Liver (tissue), 9 donors: ENCODE measurements around the gene SBF2. TPM values are rescaled to one million over a fixed set of nuclear protein-coding genes. Genes with fewer than 3 reads are reported as not detected.
A peak's percentile ranks its signal among the peaks of the same experiment; 100 is the strongest.

Source experiments
- DNase-seq: peaks from one replicate; pipeline ENCODE4 v3.0.0-alpha.2; 2017; ENCODE audit warnings: low spot score
- H3K27ac ChIP-seq, 2 donors: one replicate each; pipeline ENCODE4 v1.7.0; 2013; ENCODE audit warnings: inconsistent platforms in 2 of 2, low read length in 2 of 2, control low read depth in 1 of 2, low read depth in 1 of 2, mild to moderate bottlenecking in 1 of 2
- H3K27me3 ChIP-seq, 4 donors: one replicate each; pipeline versions ENCODE4 v1.6.1 to v1.7.0; 2013; ENCODE audit warnings: low read length in 3 of 4, inconsistent platforms in 1 of 4, mild to moderate bottlenecking in 1 of 4, moderate library complexity in 1 of 4; ENCODE audit not compliant: control insufficient read depth in 4 of 4, insufficient read depth in 4 of 4
- H3K36me3 ChIP-seq, 4 donors: one replicate each; pipeline versions ENCODE4 v1.6.1 to v1.7.0; 2013; ENCODE audit warnings: low read length in 3 of 4, mild to moderate bottlenecking in 3 of 4, low read depth in 1 of 4, moderate library complexity in 1 of 4; ENCODE audit not compliant: control insufficient read depth in 4 of 4, insufficient read depth in 3 of 4
- H3K4me1 ChIP-seq, 4 donors: one replicate each; pipeline versions ENCODE4 v1.6.1 to v1.7.0; 2013; ENCODE audit warnings: low read length in 3 of 4, mild to moderate bottlenecking in 3 of 4, moderate library complexity in 1 of 4; ENCODE audit not compliant: control insufficient read depth in 4 of 4, insufficient read depth in 4 of 4
- H3K4me3 ChIP-seq, 3 donors: one replicate each; pipeline versions ENCODE4 v1.6.1 to v1.7.0; 2013; ENCODE audit warnings: low read length in 3 of 3, control low read depth in 1 of 3, low read depth in 1 of 3, mild to moderate bottlenecking in 1 of 3
- H3K9ac ChIP-seq, 2 donors: one replicate each; pipeline ENCODE4 v1.7.0; 2013; ENCODE audit warnings: low read length in 2 of 2, mild to moderate bottlenecking in 2 of 2, moderate library complexity in 2 of 2, control low read depth in 1 of 2, low read depth in 1 of 2
- H3K9me3 ChIP-seq, 4 donors: one replicate each; pipeline versions ENCODE4 v1.6.1 to v1.7.0; 2013; ENCODE audit warnings: low read length in 3 of 4; ENCODE audit not compliant: control insufficient read depth in 4 of 4
- EGR1 ChIP-seq, 2 donors: IDR thresholded peaks; 2 replicates each; pipeline ENCODE4 v1.6.1; 2016 to 2018; ENCODE audit warnings: antibody characterized with exemption in 2 of 2, low read depth in 2 of 2
- FOXA1 ChIP-seq: IDR thresholded peaks from 2 replicates; pipeline ENCODE4 v1.6.1; 2016; ENCODE audit warnings: antibody characterized with exemption
- FOXA2 ChIP-seq: IDR thresholded peaks from 2 replicates; pipeline ENCODE4 v1.6.1; 2016; ENCODE audit warnings: antibody characterized with exemption
- GABPA ChIP-seq, 2 donors: IDR thresholded peaks in 1 of 2; conservative IDR thresholded peaks in 1 of 2; 2 replicates each; pipeline ENCODE4 v1.6.1; 2016; ENCODE audit warnings: antibody characterized with exemption in 2 of 2, mild to moderate bottlenecking in 1 of 2, moderate library complexity in 1 of 2
- HNF4A ChIP-seq, 2 donors: conservative IDR thresholded peaks; 2 replicates each; pipeline ENCODE4 v1.6.1; 2016; ENCODE audit warnings: antibody characterized with exemption in 2 of 2, mild to moderate bottlenecking in 2 of 2
- HNF4G ChIP-seq: IDR thresholded peaks from 2 replicates; pipeline ENCODE4 v1.6.1; 2016; ENCODE audit warnings: antibody characterized with exemption
- JUND ChIP-seq, 2 donors: IDR thresholded peaks; 2 replicates each; pipeline ENCODE4 v1.6.1; 2016; ENCODE audit warnings: antibody characterized with exemption in 2 of 2
- NR2F2 ChIP-seq: IDR thresholded peaks from 2 replicates; pipeline ENCODE4 v1.6.1; 2016; ENCODE audit warnings: antibody characterized with exemption
- RAD21 ChIP-seq, 2 donors: IDR thresholded peaks; 2 replicates each; pipeline ENCODE4 v1.6.1; 2016; ENCODE audit warnings: antibody characterized with exemption in 2 of 2, mild to moderate bottlenecking in 2 of 2
- RXRA ChIP-seq, 2 donors: IDR thresholded peaks; 2 replicates each; pipeline ENCODE4 v1.6.1; 2017 to 2018; ENCODE audit warnings: antibody characterized with exemption in 2 of 2, mild to moderate bottlenecking in 1 of 2
- SP1 ChIP-seq: IDR thresholded peaks from 2 replicates; pipeline ENCODE4 v1.6.1; 2018; ENCODE audit warnings: antibody characterized with exemption, mild to moderate bottlenecking
- TAF1 ChIP-seq: conservative IDR thresholded peaks from 2 replicates; pipeline ENCODE4 v1.6.1; 2016; ENCODE audit warnings: antibody characterized with exemption, mild to moderate bottlenecking
- YY1 ChIP-seq: IDR thresholded peaks from 2 replicates; pipeline ENCODE4 v1.6.1; 2016; ENCODE audit warnings: antibody characterized with exemption, mild to moderate bottlenecking
- WGBS: extraction: QIAGEN DNeasy Blood & Tissue Kit; methylation state at CpG from one replicate; pipeline ENCODE4 v1.1.7; 2013; 5-methylcytosine and 5-hydroxymethylcytosine counted together
- polyA plus RNA-seq, 2 donors: library from polyadenylated mRNA; stranded (reverse) in 1 of 2; unstranded in 1 of 2; fragments of 200-250 nt in 1 of 2; fragments of >200 nt in 1 of 2; fragmentation: Nextera tagmentation in 1 of 2; extraction: Ambion mirVana in 1 of 2; gene quantifications; one replicate each; pipeline versions ENCODE4 v1.2.1 to v1.2.3, GENCODE V29; 2013 to 2015
- total RNA-seq, 2 donors: library from RNA; depleted of rRNA; stranded (reverse); fragments of >200 nt; gene quantifications; one replicate each; pipeline ENCODE4 v1.2.3, GENCODE V29; 2014
- TF ChIP-seq, protein P1 (sequence below): fragments of 150-350 bp; IDR thresholded peaks from 2 replicates; pipeline ENCODE4 v1.5.1; 2017; ENCODE audit warnings: improper control_type of control experiment, low read depth, low read length; ENCODE audit not compliant: missing input control
- TF ChIP-seq, protein P2 (sequence below): IDR thresholded peaks from 2 replicates; pipeline ENCODE4 v1.6.1; 2016; ENCODE audit warnings: antibody characterized with exemption
- TF ChIP-seq, protein P3 (sequence below): IDR thresholded peaks from 2 replicates; pipeline ENCODE4 v1.6.1; 2016; ENCODE audit warnings: antibody characterized with exemption, mild to moderate bottlenecking
- TF ChIP-seq, protein P4 (sequence below): IDR thresholded peaks from 2 replicates; pipeline ENCODE4 v1.6.1; 2016; ENCODE audit warnings: antibody characterized with exemption
- TF ChIP-seq, protein P5 (sequence below): IDR thresholded peaks from 2 replicates; pipeline ENCODE4 v1.6.1; 2016; ENCODE audit warnings: antibody characterized with exemption
- donor health status: healthy.
- donor health status: healthy.
- donor health status: healthy.
- donor health status: healthy.
- donor health status: healthy.

The SBF2 gene
- total and polyA plus RNA-seq, 4 donors: 7.5 to 31.3 (median 14.7) TPM

DNA sequence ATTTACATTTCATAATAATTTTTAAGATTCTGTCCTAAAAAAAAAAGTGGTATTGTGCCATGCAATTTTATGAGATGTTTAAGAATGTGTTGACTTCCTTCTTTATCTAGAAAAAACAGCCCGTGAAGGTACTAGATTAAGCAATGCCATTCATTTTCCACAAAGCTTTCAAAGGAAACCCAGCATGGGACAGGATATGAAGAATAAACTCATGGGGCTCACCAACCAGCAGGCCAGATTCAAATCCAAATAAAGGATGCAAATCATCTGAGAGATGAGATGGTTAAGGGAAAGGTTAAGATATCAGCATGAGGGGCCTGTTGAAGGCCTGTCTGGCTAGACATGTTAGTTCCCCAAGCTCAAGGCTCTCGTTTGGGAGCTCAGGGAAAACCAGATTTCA lies 431.0 kb downstream of the SBF2 start:
- TF ChIP-seq, protein P1, sequence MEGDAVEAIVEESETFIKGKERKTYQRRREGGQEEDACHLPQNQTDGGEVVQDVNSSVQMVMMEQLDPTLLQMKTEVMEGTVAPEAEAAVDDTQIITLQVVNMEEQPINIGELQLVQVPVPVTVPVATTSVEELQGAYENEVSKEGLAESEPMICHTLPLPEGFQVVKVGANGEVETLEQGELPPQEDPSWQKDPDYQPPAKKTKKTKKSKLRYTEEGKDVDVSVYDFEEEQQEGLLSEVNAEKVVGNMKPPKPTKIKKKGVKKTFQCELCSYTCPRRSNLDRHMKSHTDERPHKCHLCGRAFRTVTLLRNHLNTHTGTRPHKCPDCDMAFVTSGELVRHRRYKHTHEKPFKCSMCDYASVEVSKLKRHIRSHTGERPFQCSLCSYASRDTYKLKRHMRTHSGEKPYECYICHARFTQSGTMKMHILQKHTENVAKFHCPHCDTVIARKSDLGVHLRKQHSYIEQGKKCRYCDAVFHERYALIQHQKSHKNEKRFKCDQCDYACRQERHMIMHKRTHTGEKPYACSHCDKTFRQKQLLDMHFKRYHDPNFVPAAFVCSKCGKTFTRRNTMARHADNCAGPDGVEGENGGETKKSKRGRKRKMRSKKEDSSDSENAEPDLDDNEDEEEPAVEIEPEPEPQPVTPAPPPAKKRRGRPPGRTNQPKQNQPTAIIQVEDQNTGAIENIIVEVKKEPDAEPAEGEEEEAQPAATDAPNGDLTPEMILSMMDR: no peak
- no peak for TF ChIP-seq RXRA (IDR thresholded peaks at IDR 0.05)
- no peak for TF ChIP-seq NR2F2
- TF ChIP-seq HNF4G: no peak
- Histone ChIP-seq H3K27ac (no peak overlapping the region), H3K9me3 (no peaks in the 10 kb centered on the region), H3K4me3 (no peak overlapping the region), H3K36me3 (no peaks in the 10 kb centered on the region), H3K4me1 (no peaks in the 10 kb centered on the region), H3K9ac (no peak overlapping the region), H3K27me3 (no peaks in the 10 kb centered on the region)
- 80% methylated on average over 2 of the region's 2 CpGs for WGBS
- DNase-seq: no peak

DNA sequence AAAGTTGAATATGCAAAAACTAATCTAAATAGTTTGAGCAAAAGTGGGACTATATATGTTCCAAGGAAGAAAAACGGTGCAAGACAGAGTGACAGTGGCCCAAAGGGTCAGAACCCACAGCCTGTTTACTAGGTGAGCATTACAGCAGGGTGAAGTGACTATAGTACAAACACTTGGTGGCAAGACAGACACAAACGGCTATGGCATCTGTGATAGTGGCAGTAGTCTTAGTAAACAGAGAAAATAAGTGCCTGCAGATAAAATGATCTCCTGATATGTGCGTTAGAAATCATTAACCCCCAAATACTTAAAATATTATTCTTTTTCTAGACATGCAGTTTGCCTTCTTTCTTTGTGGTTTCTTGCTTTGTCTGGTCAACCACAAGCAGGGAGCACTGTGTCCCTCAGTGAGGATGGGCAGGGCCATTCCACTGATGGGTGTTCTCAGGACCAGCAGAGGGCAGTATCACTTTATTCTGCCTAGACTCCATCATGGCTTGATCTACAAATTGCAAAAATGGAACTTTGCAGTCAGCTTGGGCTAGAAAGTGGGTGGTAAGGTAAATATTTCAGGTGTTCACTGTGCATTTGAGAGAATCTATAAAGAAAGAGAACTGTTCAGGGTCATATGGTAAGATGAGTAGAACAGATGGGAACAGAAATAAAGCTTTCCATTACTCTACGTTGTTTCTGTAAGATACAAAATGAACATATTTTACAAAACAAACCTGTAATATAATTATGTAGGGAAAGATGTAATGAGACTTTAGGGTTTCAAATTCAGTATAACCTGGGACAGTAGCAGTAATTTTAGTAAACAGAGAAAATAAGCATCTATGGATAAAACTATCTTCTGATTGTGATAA lies 431.9 kb downstream of the SBF2 start:
- H3K9ac ChIP-seq: no peak overlapping the region
- TF ChIP-seq NR2F2: no peak
- TF ChIP-seq, protein P2, sequence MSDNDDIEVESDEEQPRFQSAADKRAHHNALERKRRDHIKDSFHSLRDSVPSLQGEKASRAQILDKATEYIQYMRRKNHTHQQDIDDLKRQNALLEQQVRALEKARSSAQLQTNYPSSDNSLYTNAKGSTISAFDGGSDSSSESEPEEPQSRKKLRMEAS: no peak
- no peak for TF ChIP-seq FOXA1
- TF ChIP-seq YY1: peak; percentile 38
- TF ChIP-seq RXRA (IDR thresholded peaks at IDR 0.05): no peak
- TF ChIP-seq JUND (IDR thresholded peaks at IDR 0.05): no peak
- TF ChIP-seq, protein P1: peak; percentile 80
- no peak for TF ChIP-seq TAF1
- TF ChIP-seq HNF4G: no peak
- TF ChIP-seq GABPA (IDR thresholded peaks at IDR 0.05 in 1 of 2, conservative IDR thresholded peaks at IDR 0.05 in 1 of 2): no peak
- no peak for TF ChIP-seq EGR1 (IDR thresholded peaks at IDR 0.05; ENCODE audit: low read depth in 2 of 2)
- TF ChIP-seq HNF4A (conservative IDR thresholded peaks at IDR 0.05): no peak
- TF ChIP-seq, protein P3, sequence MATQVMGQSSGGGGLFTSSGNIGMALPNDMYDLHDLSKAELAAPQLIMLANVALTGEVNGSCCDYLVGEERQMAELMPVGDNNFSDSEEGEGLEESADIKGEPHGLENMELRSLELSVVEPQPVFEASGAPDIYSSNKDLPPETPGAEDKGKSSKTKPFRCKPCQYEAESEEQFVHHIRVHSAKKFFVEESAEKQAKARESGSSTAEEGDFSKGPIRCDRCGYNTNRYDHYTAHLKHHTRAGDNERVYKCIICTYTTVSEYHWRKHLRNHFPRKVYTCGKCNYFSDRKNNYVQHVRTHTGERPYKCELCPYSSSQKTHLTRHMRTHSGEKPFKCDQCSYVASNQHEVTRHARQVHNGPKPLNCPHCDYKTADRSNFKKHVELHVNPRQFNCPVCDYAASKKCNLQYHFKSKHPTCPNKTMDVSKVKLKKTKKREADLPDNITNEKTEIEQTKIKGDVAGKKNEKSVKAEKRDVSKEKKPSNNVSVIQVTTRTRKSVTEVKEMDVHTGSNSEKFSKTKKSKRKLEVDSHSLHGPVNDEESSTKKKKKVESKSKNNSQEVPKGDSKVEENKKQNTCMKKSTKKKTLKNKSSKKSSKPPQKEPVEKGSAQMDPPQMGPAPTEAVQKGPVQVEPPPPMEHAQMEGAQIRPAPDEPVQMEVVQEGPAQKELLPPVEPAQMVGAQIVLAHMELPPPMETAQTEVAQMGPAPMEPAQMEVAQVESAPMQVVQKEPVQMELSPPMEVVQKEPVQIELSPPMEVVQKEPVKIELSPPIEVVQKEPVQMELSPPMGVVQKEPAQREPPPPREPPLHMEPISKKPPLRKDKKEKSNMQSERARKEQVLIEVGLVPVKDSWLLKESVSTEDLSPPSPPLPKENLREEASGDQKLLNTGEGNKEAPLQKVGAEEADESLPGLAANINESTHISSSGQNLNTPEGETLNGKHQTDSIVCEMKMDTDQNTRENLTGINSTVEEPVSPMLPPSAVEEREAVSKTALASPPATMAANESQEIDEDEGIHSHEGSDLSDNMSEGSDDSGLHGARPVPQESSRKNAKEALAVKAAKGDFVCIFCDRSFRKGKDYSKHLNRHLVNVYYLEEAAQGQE: no peak
- TF ChIP-seq, protein P4, sequence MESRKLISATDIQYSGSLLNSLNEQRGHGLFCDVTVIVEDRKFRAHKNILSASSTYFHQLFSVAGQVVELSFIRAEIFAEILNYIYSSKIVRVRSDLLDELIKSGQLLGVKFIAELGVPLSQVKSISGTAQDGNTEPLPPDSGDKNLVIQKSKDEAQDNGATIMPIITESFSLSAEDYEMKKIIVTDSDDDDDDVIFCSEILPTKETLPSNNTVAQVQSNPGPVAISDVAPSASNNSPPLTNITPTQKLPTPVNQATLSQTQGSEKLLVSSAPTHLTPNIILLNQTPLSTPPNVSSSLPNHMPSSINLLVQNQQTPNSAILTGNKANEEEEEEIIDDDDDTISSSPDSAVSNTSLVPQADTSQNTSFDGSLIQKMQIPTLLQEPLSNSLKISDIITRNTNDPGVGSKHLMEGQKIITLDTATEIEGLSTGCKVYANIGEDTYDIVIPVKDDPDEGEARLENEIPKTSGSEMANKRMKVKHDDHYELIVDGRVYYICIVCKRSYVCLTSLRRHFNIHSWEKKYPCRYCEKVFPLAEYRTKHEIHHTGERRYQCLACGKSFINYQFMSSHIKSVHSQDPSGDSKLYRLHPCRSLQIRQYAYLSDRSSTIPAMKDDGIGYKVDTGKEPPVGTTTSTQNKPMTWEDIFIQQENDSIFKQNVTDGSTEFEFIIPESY: no peak
- peak; percentile 87 to 94 for TF ChIP-seq RAD21 (IDR thresholded peaks at IDR 0.05)
- TF ChIP-seq SP1: no peak
- no peak for TF ChIP-seq FOXA2
- TF ChIP-seq, protein P5, sequence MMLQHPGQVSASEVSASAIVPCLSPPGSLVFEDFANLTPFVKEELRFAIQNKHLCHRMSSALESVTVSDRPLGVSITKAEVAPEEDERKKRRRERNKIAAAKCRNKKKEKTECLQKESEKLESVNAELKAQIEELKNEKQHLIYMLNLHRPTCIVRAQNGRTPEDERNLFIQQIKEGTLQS: no peak
- whole genome bisulfite sequencing: 79% methylated on average over 4 of the region's 4 CpGs
- H3K4me3 ChIP-seq: no peak overlapping the region
- no peaks in the 10 kb centered on the region for H3K9me3 ChIP-seq
- H3K27ac ChIP-seq: no peak overlapping the region
- no peaks in the 10 kb centered on the region for H3K4me1 ChIP-seq
- H3K36me3 ChIP-seq: no peaks in the 10 kb centered on the region
- no peaks in the 10 kb centered on the region for H3K27me3 ChIP-seq
- peak; percentile 56 for DNase-seq
